ENCODE measurements around the gene CNOT10.
"Not testable (repeated sequence)": the region's sequence is repeated elsewhere in the genome, so short reads cannot be mapped to it uniquely, and the experiment has no call there.

Gene CNOT10

GRCh38 chr3:32780735-32781210 lies 95.8 kb downstream of the CNOT10 start:
- peak; percentile 73 for DNase-seq (ENCODE audit: extremely low spot score)
- POLR2A ChIA-PET: interaction anchor here (0.7 kb wide), 1 partner anchor 166 kb away, joined by 3 read pairs; no protein-coding TSS in a partner anchor
- CTCF ChIA-PET: interaction anchor here (0.5 kb wide), 1 partner anchor 98 kb away, joined by 3 read pairs; no protein-coding TSS in a partner anchor
- no peak for TF ChIP-seq FOXA1 (IDR thresholded peaks at IDR 0.05)
- TF ChIP-seq CTBP1 (IDR thresholded peaks at IDR 0.05; ENCODE audit: borderline replicate concordance): no peak
- no peak for TF ChIP-seq LEF1 (IDR thresholded peaks at IDR 0.05; ENCODE audit: borderline replicate concordance)
- no peak for TF ChIP-seq FOXK2 (IDR thresholded peaks at IDR 0.05)
- no peak for TF ChIP-seq ZNF384 (IDR thresholded peaks at IDR 0.05)

GRCh38 chr3:32781211-32781968 lies 96.4 kb downstream of the CNOT10 start:
- POLR2A ChIA-PET: interaction anchor here (0.7 kb wide), 1 partner anchor 166 kb away, joined by 3 read pairs; no protein-coding TSS in a partner anchor
- TF ChIP-seq L3MBTL2 (conservative IDR thresholded peaks at IDR 0.05): peak; percentile 81
- TF ChIP-seq NFRKB (IDR thresholded peaks at IDR 0.05): no peak
- peak; percentile 86 for TF ChIP-seq ARNT (IDR thresholded peaks at IDR 0.05)
- peak; percentile 94 for DNase-seq (ENCODE audit: extremely low spot score)
- CTCF ChIA-PET: interaction anchor here (0.5 kb wide), 1 partner anchor 98 kb away, joined by 3 read pairs; no protein-coding TSS in a partner anchor

GRCh38 chr3:32781969-32782270 lies 96.9 kb downstream of the CNOT10 start:
- CTCF ChIA-PET; DNase-seq (ENCODE audit: extremely low spot score): not testable (repeated sequence)
- POLR2A ChIA-PET: interaction anchor here (1.0 kb wide), 1 partner anchor 12 kb away, joined by 3 read pairs; no protein-coding TSS in a partner anchor

GRCh38 chr3:32782407-32782806 lies 97.4 kb downstream of the CNOT10 start:
- no peak for DNase-seq (ENCODE audit: extremely low spot score)
- TF ChIP-seq CTBP1 (IDR thresholded peaks at IDR 0.05; ENCODE audit: borderline replicate concordance) (no peak), ELF4 (IDR thresholded peaks at IDR 0.05) (no peak), FOXA1 (IDR thresholded peaks at IDR 0.05) (no peak), TARDBP (IDR thresholded peaks at IDR 0.05) (no peak), SP1 (IDR thresholded peaks at IDR 0.05) (no peak), HDGF (IDR thresholded peaks at IDR 0.05; ENCODE audit: borderline replicate concordance) (no peak), PKNOX1 (IDR thresholded peaks at IDR 0.05) (no peak), LEF1 (IDR thresholded peaks at IDR 0.05; ENCODE audit: borderline replicate concordance) (no peak), BHLHE40 (IDR thresholded peaks at IDR 0.05; ENCODE audit: borderline replicate concordance) (no peak), ZNF384 (IDR thresholded peaks at IDR 0.05) (no peak), FOXM1 (IDR thresholded peaks at IDR 0.05; ENCODE audit: borderline replicate concordance) (no peak), SUZ12 (IDR thresholded peaks at IDR 0.05) (no peak), ARNT (IDR thresholded peaks at IDR 0.05) (no peak), FOXK2 (IDR thresholded peaks at IDR 0.05) (no peak), NFRKB (IDR thresholded peaks at IDR 0.05) (no peak), L3MBTL2 (conservative IDR thresholded peaks at IDR 0.05) (no peak)
- POLR2A ChIA-PET: interaction anchor here (1.0 kb wide), 1 partner anchor 12 kb away, joined by 3 read pairs; no protein-coding TSS in a partner anchor
- CTCF ChIA-PET: no interaction called here

GRCh38 chr3:32791833-32792232 lies 106.8 kb downstream of the CNOT10 start:
- no peak for DNase-seq (ENCODE audit: extremely low spot score)
- ChIA-PET CTCF (no interaction called here), POLR2A (no interaction called here)
- no peak for TF ChIP-seq TARDBP (IDR thresholded peaks at IDR 0.05)
- no peak for TF ChIP-seq ZNF384 (IDR thresholded peaks at IDR 0.05)
- no peak for TF ChIP-seq LEF1 (IDR thresholded peaks at IDR 0.05; ENCODE audit: borderline replicate concordance)
- TF ChIP-seq CTBP1 (IDR thresholded peaks at IDR 0.05; ENCODE audit: borderline replicate concordance): no peak
- TF ChIP-seq SUZ12 (IDR thresholded peaks at IDR 0.05): no peak
- no peak for TF ChIP-seq HDGF (IDR thresholded peaks at IDR 0.05; ENCODE audit: borderline replicate concordance)
- no peak for TF ChIP-seq BHLHE40 (IDR thresholded peaks at IDR 0.05; ENCODE audit: borderline replicate concordance)
- no peak for TF ChIP-seq ELF4 (IDR thresholded peaks at IDR 0.05)
- TF ChIP-seq L3MBTL2 (conservative IDR thresholded peaks at IDR 0.05): no peak
- no peak for TF ChIP-seq FOXK2 (IDR thresholded peaks at IDR 0.05)
- no peak for TF ChIP-seq NFRKB (IDR thresholded peaks at IDR 0.05)
- TF ChIP-seq FOXM1 (IDR thresholded peaks at IDR 0.05; ENCODE audit: borderline replicate concordance): no peak
- TF ChIP-seq SP1 (IDR thresholded peaks at IDR 0.05): no peak
- no peak for TF ChIP-seq ARNT (IDR thresholded peaks at IDR 0.05)
- no peak for TF ChIP-seq FOXA1 (IDR thresholded peaks at IDR 0.05)
- TF ChIP-seq PKNOX1 (IDR thresholded peaks at IDR 0.05): no peak

- ChIA-PET CTCF (no interaction called here), POLR2A (no interaction called here)
- no peak for DNase-seq (ENCODE audit: extremely low spot score)
- TF ChIP-seq L3MBTL2 (conservative IDR thresholded peaks at IDR 0.05) (no peak), SP1 (IDR thresholded peaks at IDR 0.05) (no peak), PKNOX1 (IDR thresholded peaks at IDR 0.05) (no peak), HDGF (IDR thresholded peaks at IDR 0.05; ENCODE audit: borderline replicate concordance) (no peak), FOXA1 (IDR thresholded peaks at IDR 0.05) (no peak), ZNF384 (IDR thresholded peaks at IDR 0.05) (no peak), NFRKB (IDR thresholded peaks at IDR 0.05) (no peak), SUZ12 (IDR thresholded peaks at IDR 0.05) (no peak), FOXK2 (IDR thresholded peaks at IDR 0.05) (no peak), TARDBP (IDR thresholded peaks at IDR 0.05) (no peak), CTBP1 (IDR thresholded peaks at IDR 0.05; ENCODE audit: borderline replicate concordance) (no peak), ELF4 (IDR thresholded peaks at IDR 0.05) (no peak), BHLHE40 (IDR thresholded peaks at IDR 0.05; ENCODE audit: borderline replicate concordance) (no peak)
Observed at GRCh38 chr3:32794487-32795308, 109.7 kb downstream of the CNOT10 start.

- DNase-seq (ENCODE audit: extremely low spot score); CTCF ChIA-PET; POLR2A ChIA-PET: not testable (repeated sequence)
Observed at GRCh38 chr3:32796384-32796950, 111.5 kb downstream of the CNOT10 start.
